ENCODE results near the gene SYNE2. TPM values are rescaled to one million over a fixed set of nuclear protein-coding genes. Genes with fewer than 3 reads are reported as not detected.

The SYNE2 gene
- total and polyA plus RNA-seq, 2 of the 8 experiments (the other 6 are each of a cell fraction or from before 2014, with no cell fraction given): 32.6 to 46.1 TPM

- no peaks in the 10 kb centered on the region for H3K27me3 ChIP-seq (replicated peaks in 1 of 4; ENCODE audit: control insufficient read depth in 3 of 4, extremely low read depth in 1 of 4, insufficient read depth in 3 of 4, low read length in 3 of 4)
- no peaks in the 10 kb centered on the region; the same call in 1 of the 2 replicates for H3K79me1 ChIP-seq (ENCODE audit: low read depth, low read length)
- 85% methylated on average over 2 of the region's 2 CpGs; no CpG with 5 or more reads in 1 of the 2 experiments for WGBS, 2 experiments (ENCODE audit: extremely low coverage in 1 of 2, insufficient coverage in 1 of 2, insufficient read length in 1 of 2, insufficient replicate concordance in 2 of 2, low coverage in 1 of 2, low lambda C conversion rate in 2 of 2, missing lambda C conversion rate in 1 of 2)
- H3K4me2 ChIP-seq (ENCODE audit: insufficient read depth in 1 of 2, low read depth in 2 of 2, low read length in 2 of 2): no peak overlapping the region
- POLR2A ChIA-PET (ENCODE audit: partially characterized antibody): no interaction called here
- no peak overlapping the region for H2BK20ac ChIP-seq (ENCODE audit: low read length)
- H3K79me2 ChIP-seq (ENCODE audit: control insufficient read depth in 1 of 2, insufficient read depth in 2 of 2, low read length in 2 of 2): no peaks in the 10 kb centered on the region
- H4K91ac ChIP-seq (replicated peaks; ENCODE audit: insufficient read length, low read length): no peak overlapping the region
- H3K9ac ChIP-seq (replicated peaks in 1 of 4; ENCODE audit: extremely low read depth in 1 of 4, low read depth in 3 of 4, low read length in 3 of 4): no peak overlapping the region
- no peak overlapping the region for H2BK15ac ChIP-seq (ENCODE audit: low read length)
- H3K23me2 ChIP-seq (ENCODE audit: low read depth, low read length): no peaks in the 10 kb centered on the region
- CTCF ChIA-PET (ENCODE audit: partially characterized antibody): interaction anchor here (0.9 kb wide), 2 partner anchors 19 to 24 kb away, joined by 3 to 4 read pairs; no protein-coding TSS in a partner anchor
- no peak for TF ChIP-seq ATF3 (IDR thresholded peaks at IDR 0.05; ENCODE audit: insufficient read depth, low read depth, low read length)
- no peak for TF ChIP-seq SIX5 (IDR thresholded peaks at IDR 0.05; ENCODE audit: low read depth, low read length)
- no peak for TF ChIP-seq CTCF (IDR thresholded peaks at IDR 0.05; ENCODE audit: control extremely low read depth in 1 of 3, insufficient read depth in 1 of 3, low read depth in 1 of 3, low read length in 3 of 3)
- TF ChIP-seq POLR2AphosphoS5 (IDR thresholded peaks at IDR 0.05; ENCODE audit: low read depth, low read length): no peak
- no peak for TF ChIP-seq TCF12 (IDR thresholded peaks at IDR 0.05; ENCODE audit: low read depth, low read length)
- no peak for TF ChIP-seq ASH2L (IDR thresholded peaks at IDR 0.05; ENCODE audit: low read length)
- no peak for TF ChIP-seq CHD1 (IDR thresholded peaks at IDR 0.05; ENCODE audit: low read depth, low read length)
- no peak for TF ChIP-seq JUN (IDR thresholded peaks at IDR 0.05; ENCODE audit: low read depth, low read length)
- TF ChIP-seq SP2 (IDR thresholded peaks at IDR 0.05; ENCODE audit: low read length): no peak
- DNase-seq (ENCODE audit: low read depth in 1 of 2, low spot score in 2 of 2): no peak
- no peak overlapping the region for H3K18ac ChIP-seq (ENCODE audit: extremely low read depth, low read length)
- H4K5ac ChIP-seq (ENCODE audit: insufficient read length, low read depth, low read length): no peak overlapping the region
- H4K20me1 ChIP-seq (replicated peaks in 1 of 2; ENCODE audit: control insufficient read depth in 1 of 2, insufficient read depth in 2 of 2, low read length in 2 of 2): no peaks in the 10 kb centered on the region
- no peak overlapping the region for H3K23ac ChIP-seq (ENCODE audit: insufficient read length)
- no peaks in the 10 kb centered on the region for H3K9me3 ChIP-seq (ENCODE audit: insufficient read depth in 2 of 2, low read depth in 1 of 2, low read length in 1 of 2)
- H2BK5ac ChIP-seq (ENCODE audit: low read depth, low read length): no peak overlapping the region
- no peaks in the 10 kb centered on the region for H3K4me1 ChIP-seq (replicated peaks in 1 of 4; ENCODE audit: control insufficient read depth in 3 of 4, insufficient read depth in 4 of 4, low read length in 3 of 4)
- H3K4ac ChIP-seq (replicated peaks; ENCODE audit: insufficient read length, low read depth, low read length): no peak overlapping the region
- no peak overlapping the region for H3K56ac ChIP-seq (replicated peaks; ENCODE audit: insufficient read length, low read depth, low read length)
- H3K14ac ChIP-seq (ENCODE audit: insufficient read length): no peak overlapping the region
- H3K27ac ChIP-seq (ENCODE audit: low read depth, low read length): no peak overlapping the region
- H3K4me3 ChIP-seq (ENCODE audit: extremely low read depth in 1 of 4, insufficient read depth in 2 of 4, low read depth in 3 of 4, low read length in 4 of 4): no peak overlapping the region
- no peak overlapping the region for H2AK5ac ChIP-seq (ENCODE audit: low read depth, low read length)
- H2BK120ac ChIP-seq (replicated peaks; ENCODE audit: low read depth, low read length): no peak overlapping the region
- no peak overlapping the region for H2AFZ ChIP-seq (ENCODE audit: low read length)
- no peaks in the 10 kb centered on the region for H3K36me3 ChIP-seq (ENCODE audit: control insufficient read depth in 2 of 4, insufficient read depth in 4 of 4, low read length in 3 of 4)
- no peak overlapping the region for H4K8ac ChIP-seq (ENCODE audit: extremely low read depth, insufficient read depth, low read length)
- no peak overlapping the region for H2BK12ac ChIP-seq (ENCODE audit: low read depth, low read length)
- no peak for FAIRE-seq
Measured at GRCh38 chr14:63926641-63927040, 73.8 kb downstream of the SYNE2 start.

Data from H1 (cell line).